Gastrocnemius medialis (tissue), 4 donors: ENCODE data around the gene RITA1. TPM values are rescaled to one million over a fixed set of nuclear protein-coding genes. Genes with fewer than 3 reads are reported as not detected.

ENCODE experiments used
- ATAC-seq, 2 donors: fragments of 150-250 bp; one replicate each; pipeline ENCODE4 v1.9.1; 2016
- DNase-seq, 2 donors: peaks; one replicate each; pipeline ENCODE4 v3.0.0-alpha.2; 2019
- H3K27ac ChIP-seq, 4 donors: fragments of 200-600 bp; sonication (generic); 1 replicate in 1 of 4; 2 replicates in 3 of 4; pipeline ENCODE4 v1.5.1; 2016 to 2018; ENCODE audit warnings: mild to moderate bottlenecking in 2 of 4, moderate library complexity in 1 of 4
- H3K27me3 ChIP-seq, 3 donors: fragments of 200-600 bp; sonication (generic) in 2 of 3; 1 replicate in 1 of 3; 2 replicates in 2 of 3; pipeline versions ENCODE4 v1.5.1 to v1.6.0; 2016 to 2019; ENCODE audit warnings: mild to moderate bottlenecking in 1 of 3, moderate library complexity in 1 of 3
- H3K36me3 ChIP-seq, 2 donors: fragments of 200-600 bp; sonication (generic) in 1 of 2; one replicate each; pipeline ENCODE4 v1.5.1; 2017 to 2018
- H3K4me1 ChIP-seq, 2 donors: fragments of 200-600 bp; sonication (generic) in 1 of 2; one replicate each; pipeline ENCODE4 v1.5.1; 2016 to 2017; ENCODE audit warnings: mild to moderate bottlenecking in 2 of 2
- H3K4me3 ChIP-seq, 4 donors: fragments of 200-600 bp; sonication (generic) in 3 of 4; 1 replicate in 1 of 4; 2 replicates in 3 of 4; pipeline ENCODE4 v1.5.1; 2016 to 2019; ENCODE audit warnings: mild to moderate bottlenecking in 2 of 4
- H3K9me3 ChIP-seq, 3 donors: fragments of 200-600 bp; sonication (generic) in 2 of 3; 1 replicate in 1 of 3; 2 replicates in 2 of 3; pipeline ENCODE4 v1.5.1; 2016 to 2019
- POLR2A ChIP-seq, 2 donors: fragments of 450-650 bp; IDR thresholded peaks; one replicate each; pipeline ENCODE4 v1.6.1; 2017; ENCODE audit warnings: antibody characterized with exemption in 2 of 2, mild to moderate bottlenecking in 2 of 2, moderate library complexity in 2 of 2
- in situ Hi-C, 4 donors: fragments of 200-750 bp; cut with MboI; loops; one replicate each; pipeline versions ENCODE4 v1.15.0 to v1.8.0; 2017; ENCODE audit warnings: low sequenced_read_pairs in 4 of 4
- intact Hi-C: fragments of 100-400 bp; cut with DNase I; formaldehyde crosslinking; loops from one replicate; pipeline ENCODE4 v1.15.1; 2023; ENCODE audit warnings: low total_unique reads
- total RNA-seq, 4 donors: library from RNA; depleted of rRNA; stranded (reverse); fragments of >200 nt; gene quantifications; one replicate each; pipeline versions ENCODE4 v1.1.0 to v1.2.3, GENCODE V29; 2016
- TF ChIP-seq, protein P1 (sequence below), 5 experiments: fragments of 450-650 bp in 3 of 5; fragments of 200-600 bp in 2 of 5; sonication (generic) in 2 of 5; IDR thresholded peaks in 4 of 5; conservative IDR thresholded peaks in 1 of 5; 1 replicate in 4 of 5; 2 replicates in 1 of 5; pipeline ENCODE4 v1.5.1; 2016 to 2019; ENCODE audit warnings: antibody characterized with exemption in 5 of 5, mild to moderate bottlenecking in 3 of 5, moderate library complexity in 3 of 5

Gene RITA1, protein sequence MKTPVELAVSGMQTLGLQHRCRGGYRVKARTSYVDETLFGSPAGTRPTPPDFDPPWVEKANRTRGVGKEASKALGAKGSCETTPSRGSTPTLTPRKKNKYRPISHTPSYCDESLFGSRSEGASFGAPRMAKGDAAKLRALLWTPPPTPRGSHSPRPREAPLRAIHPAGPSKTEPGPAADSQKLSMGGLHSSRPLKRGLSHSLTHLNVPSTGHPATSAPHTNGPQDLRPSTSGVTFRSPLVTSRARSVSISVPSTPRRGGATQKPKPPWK
- total RNA-seq, result 10 to 100 TPM; 17.7 to 31.2 (median 23.1) TPM

DNA sequence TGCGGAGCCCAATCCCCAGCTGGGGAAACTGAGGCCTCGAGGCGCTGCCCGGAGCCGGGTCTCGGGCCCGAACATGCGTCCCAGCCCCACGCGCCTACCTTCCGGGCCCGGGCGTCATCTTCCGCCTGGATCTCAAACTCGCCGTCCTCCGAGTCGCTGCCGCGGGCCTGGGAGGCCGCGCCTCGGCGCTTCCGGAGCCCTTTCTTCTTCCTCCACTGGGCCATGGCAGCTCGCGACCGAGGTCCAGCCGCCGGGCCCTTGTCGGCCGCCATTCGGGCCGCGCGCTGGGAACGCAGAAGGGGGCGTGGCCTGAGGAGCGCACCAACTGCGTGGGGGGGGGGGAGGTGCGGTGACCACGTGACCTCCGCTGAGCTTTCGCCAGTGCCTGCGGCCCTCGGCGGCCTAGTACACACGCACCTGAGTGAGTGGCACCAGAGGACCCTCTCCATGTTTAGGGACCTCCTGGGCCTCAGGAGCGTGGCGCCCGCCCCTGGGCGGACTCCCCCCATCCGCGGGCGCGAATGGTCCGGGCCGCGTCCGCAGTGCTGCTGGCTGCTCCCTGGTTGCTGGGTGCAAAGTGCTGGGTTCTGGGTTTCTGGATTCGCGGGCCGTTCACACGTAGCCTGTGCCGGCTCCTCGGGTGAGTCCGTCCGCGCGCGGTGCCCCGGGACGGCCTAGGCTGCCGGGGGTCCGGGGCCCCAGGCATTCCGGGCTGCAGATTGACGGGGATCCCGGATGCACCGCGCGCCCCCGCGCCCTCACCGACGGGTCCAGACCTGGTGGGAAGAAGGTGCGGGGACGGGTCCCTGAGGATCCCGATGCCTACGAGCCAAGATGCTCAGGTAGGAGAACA, at the start of gene RITA1, which contains the start of gene DDX54:
RITA1 (plus strand) TSS at position 542 of the 853 bp plus-strand sequence. CDS start 1,026 bp downstream, outside the sequence.
DDX54 (minus strand) TSS at position 299 of the 853 bp plus-strand sequence; CDS start at position 272, 27 bp downstream.
- Histone ChIP-seq H3K36me3 (peaks cover 0 to 11% of the 10 kb centered on the region in 2 donors), H3K4me3 (peak within 1 kb of the TSS; percentile 87 to 100 (median 95)), H3K27me3 (no peaks in the 10 kb centered on the region), H3K27ac (peak within 1 kb of the TSS; percentile 93 to 100 (median 98)), H3K4me1 (peaks cover 22 to 24% of the 10 kb centered on the region in 2 donors), H3K9me3 (no peaks in the 10 kb centered on the region)
- peak; percentile 80 to 85 for ATAC-seq
- TF ChIP-seq, protein P1, sequence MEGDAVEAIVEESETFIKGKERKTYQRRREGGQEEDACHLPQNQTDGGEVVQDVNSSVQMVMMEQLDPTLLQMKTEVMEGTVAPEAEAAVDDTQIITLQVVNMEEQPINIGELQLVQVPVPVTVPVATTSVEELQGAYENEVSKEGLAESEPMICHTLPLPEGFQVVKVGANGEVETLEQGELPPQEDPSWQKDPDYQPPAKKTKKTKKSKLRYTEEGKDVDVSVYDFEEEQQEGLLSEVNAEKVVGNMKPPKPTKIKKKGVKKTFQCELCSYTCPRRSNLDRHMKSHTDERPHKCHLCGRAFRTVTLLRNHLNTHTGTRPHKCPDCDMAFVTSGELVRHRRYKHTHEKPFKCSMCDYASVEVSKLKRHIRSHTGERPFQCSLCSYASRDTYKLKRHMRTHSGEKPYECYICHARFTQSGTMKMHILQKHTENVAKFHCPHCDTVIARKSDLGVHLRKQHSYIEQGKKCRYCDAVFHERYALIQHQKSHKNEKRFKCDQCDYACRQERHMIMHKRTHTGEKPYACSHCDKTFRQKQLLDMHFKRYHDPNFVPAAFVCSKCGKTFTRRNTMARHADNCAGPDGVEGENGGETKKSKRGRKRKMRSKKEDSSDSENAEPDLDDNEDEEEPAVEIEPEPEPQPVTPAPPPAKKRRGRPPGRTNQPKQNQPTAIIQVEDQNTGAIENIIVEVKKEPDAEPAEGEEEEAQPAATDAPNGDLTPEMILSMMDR (IDR thresholded peaks at IDR 0.05 in 4 of 5, conservative IDR thresholded peaks at IDR 0.05 in 1 of 5), result peak in 1 of 5 experiments; percentile 18
- peak; percentile 59 to 60 for TF ChIP-seq POLR2A (IDR thresholded peaks at IDR 0.05)
- in situ Hi-C loops, result loop anchor here in 2 of 4 donors (10.0 to 25.0 kb wide), 2 partner anchors 127 to 149 kb away; partner anchors contain the start of gene SLC8B1 (in 1 of the 2)
- DNase-seq, result peak; percentile 69 to 74
- intact Hi-C loops, result loop anchor here (1.0 to 2.0 kb wide), 2 partner anchors 173 to 781 kb away; partner anchors contain the start of genes PLBD2 and RBM19

DNA sequence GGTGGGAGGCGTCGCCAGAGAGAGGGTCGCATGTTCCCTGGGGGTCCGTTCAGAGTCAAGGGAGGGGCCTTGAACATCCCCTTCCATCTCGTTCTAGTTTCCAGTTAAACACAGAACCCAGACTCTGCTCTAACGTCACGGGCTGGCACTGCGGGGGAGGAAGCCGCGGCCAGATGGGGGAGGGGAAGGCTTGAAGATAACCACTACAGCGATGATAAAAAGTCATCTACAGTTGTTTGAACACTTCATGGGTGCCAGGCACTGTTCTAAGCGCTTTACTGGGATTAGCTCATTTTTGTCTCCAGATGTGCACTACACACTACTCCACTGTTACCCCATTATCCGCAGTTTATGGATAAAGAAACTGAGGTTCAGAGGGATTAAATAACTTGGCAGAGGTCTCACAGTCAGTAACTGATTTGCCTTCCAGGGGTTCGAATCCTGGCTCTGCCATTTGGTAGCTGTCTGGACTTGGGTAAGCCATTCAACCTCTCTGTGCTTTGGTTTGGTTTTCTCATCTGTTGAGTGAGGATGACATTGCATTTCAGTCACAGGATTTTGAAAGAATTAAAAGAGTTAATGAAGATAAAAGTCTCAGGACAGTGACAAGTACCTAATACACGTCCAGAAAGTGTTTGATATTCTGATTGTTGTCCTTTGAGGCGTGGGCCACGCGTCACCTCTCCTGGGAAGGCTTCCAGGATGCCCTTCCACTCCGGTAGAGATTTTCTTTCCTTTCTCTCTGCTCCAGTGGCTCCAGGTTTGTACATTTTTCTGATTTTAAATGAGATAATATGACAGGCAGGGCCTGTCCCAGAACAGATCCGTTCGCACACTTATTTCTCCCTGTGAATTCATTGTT, 49.2 kb upstream of the RITA1 start:
- no peak for TF ChIP-seq POLR2A (IDR thresholded peaks at IDR 0.05)
- TF ChIP-seq, protein P1 (IDR thresholded peaks at IDR 0.05 in 4 of 5, conservative IDR thresholded peaks at IDR 0.05 in 1 of 5), result no peak
- Histone ChIP-seq H3K27me3 (peaks cover 15 to 25% (median 17%) of the 10 kb centered on the region in 3 donors), H3K4me1 (no peaks in the 10 kb centered on the region), H3K9me3 (no peaks in the 10 kb centered on the region), H3K36me3 (no peaks in the 10 kb centered on the region), H3K27ac (no peak overlapping the region), H3K4me3 (no peak overlapping the region)
- ATAC-seq (no peak), DNase-seq (no peak)
- in situ Hi-C loops (no loop called here), intact Hi-C loops (no loop called here)

DNA sequence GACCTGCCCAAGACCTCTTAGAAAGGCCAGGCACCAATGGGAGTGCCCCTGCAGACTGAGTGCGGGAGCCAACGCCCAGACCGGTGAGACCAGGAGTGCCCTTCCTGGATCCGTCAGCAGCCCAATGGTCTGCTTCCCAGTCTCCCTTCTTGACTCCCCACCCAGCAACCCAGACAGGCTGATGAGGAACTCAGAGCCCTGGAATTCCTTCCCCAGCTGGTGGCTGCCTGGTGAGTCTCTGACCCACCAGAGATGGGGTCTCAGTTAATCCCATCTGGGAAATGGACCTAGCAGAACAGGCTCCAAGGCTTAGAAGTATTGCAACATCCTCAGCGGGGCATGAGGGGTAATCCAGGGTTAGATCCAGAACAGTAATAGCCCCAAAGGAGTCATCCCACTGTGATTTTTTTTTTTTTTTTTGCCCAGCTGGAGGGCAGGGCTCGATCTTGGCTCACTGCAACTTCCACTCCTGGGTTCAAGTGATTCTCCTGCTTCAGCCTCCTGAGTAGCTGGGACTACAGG, 48.5 kb upstream of the RITA1 start:
- Histone ChIP-seq H3K27ac (no peak overlapping the region), H3K4me3 (no peak overlapping the region), H3K4me1 (no peaks in the 10 kb centered on the region), H3K36me3 (no peaks in the 10 kb centered on the region), H3K27me3 (peaks cover 15 to 25% (median 17%) of the 10 kb centered on the region in 3 donors), H3K9me3 (no peaks in the 10 kb centered on the region)
- intact Hi-C loops, result no loop called here
- TF ChIP-seq POLR2A (IDR thresholded peaks at IDR 0.05), result no peak
- TF ChIP-seq, protein P1 (IDR thresholded peaks at IDR 0.05 in 4 of 5, conservative IDR thresholded peaks at IDR 0.05 in 1 of 5), result no peak
- DNase-seq (no peak), ATAC-seq (no peak)
- in situ Hi-C loops, result no loop called here
